GM19023 (cell line): ENCODE measurements around the gene MYO9A.

Experiments used
- ATAC-seq: cut with Tn5 transposase; IDR thresholded peaks from one replicate; pipeline ENCODE4 v1.9.1; 2021; ENCODE audit warnings: mild to moderate bottlenecking, moderate library complexity; ENCODE audit not compliant: unreplicated experiment

The MYO9A gene

DNA sequence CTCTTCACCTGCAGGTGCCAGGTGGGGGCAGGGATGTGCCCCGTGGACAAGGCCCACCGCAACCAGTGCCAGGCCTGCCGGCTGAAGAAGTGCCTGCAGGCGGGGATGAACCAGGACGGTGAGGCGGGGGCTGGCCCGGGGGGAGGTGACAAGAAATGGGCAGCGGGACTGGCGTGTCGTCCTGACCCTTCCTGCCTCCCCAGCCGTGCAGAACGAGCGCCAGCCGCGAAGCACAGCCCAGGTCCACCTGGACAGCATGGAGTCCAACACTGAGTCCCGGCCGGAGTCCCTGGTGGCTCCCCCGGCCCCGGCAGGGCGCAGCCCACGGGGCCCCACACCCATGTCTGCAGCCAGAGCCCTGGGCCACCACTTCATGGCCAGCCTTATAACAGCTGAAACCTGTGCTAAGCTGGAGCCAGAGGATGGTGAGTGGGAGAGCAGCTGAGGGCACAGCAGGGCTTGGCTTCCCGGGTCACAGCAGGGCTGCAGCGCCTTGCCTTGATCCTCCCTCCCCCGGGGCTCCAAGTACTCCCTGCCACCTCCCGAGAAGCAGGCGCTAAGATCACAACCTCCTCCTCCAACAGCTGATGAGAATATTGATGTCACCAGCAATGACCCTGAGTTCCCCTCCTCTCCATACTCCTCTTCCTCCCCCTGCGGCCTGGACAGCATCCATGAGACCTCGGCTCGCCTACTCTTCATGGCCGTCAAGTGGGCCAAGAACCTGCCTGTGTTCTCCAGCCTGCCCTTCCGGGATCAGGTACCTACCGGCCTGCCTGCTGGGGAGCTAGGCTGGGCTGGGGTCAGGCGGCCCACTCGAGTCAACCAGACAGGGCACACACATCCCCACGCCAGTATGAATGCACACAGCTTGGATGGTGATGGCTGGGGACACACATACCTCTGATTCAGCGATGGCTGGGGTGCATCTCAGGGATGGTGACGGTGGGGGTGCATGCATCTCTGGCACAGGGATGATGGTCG lies 305.9 kb downstream of the MYO9A start:
- ATAC-seq: no peak

DNA sequence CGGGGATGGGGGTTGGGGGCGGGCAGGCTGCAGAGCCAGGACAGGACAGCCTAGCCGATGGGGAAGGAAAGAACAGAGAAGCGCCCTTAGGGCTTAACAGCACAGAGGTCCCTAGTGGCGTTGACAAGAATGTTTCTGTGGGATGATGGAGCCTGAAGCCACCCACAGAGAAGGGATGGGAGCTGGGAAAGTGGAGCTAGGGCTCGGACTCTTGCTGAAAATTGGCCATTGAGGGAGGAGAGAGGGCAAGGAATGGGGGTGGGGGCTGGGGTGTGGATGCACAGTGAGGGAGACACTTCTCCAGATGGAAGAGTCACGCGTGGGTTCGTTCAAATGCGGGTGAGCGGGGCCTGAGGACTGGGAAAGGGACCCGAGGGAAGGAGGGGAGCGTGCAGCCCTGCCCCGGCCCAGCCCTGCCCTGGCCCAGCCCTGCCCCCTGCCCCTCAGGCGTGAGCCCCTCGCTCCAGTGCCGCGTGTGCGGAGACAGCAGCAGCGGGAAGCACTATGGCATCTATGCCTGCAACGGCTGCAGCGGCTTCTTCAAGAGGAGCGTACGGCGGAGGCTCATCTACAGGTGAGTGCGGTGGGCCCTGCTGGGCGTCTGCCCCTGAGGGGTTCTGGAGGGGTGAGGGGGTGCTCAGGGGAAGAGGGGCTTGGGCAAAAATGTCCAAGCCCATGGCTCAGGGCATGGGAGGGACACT lies 306.8 kb downstream of the MYO9A start:
- no peak for ATAC-seq

DNA sequence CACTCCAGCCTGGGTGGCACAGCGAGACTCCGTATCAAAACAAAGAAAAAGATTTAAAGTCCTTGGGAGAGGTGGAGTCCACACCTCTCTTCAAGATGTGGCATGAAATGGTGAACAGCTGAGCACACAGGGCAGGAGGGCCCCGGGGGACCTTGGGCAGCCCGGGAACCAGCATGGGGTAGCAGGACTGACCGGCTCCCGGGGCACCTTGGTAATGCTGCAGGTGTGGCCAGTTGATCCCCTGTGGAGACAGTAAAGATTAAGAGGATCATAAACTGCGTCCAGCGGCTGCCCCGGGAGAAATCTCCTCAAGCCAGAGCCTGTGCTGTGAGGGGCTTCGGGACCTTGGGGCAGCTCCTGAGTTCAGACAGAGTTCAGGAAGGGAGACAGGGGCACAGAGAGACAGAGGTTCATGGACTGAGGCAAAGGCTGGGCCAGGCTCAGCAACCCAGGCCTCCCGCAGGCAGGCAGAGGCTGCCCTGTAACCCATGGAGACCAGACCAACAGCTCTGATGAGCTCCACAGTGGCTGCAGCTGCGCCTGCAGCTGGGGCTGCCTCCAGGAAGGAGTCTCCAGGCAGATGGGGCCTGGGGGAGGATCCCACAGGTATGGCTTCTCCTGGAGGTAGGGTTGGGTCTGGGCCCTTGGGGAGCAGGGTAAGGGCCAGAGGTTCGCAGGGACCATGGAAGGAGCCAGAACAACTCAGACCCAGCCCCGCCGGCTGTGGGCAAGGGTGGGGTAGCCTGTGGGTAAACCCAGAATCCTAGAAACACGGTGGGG lies 307.5 kb downstream of the MYO9A start, which contains the start of gene NR2E3:
NR2E3 (plus strand) TSS at position 299 of the 780 bp plus-strand sequence; CDS start at position 489, 190 bp downstream.
- no peak for ATAC-seq

DNA sequence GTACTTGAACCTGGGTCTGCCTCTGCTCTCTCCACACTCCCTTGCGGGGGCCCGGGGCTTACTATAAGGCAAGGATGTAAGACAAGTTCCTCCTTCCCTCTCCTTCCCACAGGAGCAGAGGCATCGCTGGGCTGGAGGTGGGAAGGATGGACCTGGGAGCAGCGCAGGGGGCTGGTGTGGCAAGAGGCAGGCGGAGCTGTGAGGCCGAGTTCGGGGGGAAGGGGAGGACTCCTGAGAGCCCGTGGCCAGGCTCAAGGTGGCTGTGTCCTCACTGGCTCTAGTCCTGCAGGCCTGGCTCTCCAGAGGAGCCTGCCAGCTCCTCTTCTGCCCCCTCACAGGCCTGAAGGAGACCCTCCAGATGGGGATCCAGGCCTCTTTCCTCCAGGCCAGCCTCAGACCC lies 308.6 kb downstream of the MYO9A start:
- no peak for ATAC-seq

DNA sequence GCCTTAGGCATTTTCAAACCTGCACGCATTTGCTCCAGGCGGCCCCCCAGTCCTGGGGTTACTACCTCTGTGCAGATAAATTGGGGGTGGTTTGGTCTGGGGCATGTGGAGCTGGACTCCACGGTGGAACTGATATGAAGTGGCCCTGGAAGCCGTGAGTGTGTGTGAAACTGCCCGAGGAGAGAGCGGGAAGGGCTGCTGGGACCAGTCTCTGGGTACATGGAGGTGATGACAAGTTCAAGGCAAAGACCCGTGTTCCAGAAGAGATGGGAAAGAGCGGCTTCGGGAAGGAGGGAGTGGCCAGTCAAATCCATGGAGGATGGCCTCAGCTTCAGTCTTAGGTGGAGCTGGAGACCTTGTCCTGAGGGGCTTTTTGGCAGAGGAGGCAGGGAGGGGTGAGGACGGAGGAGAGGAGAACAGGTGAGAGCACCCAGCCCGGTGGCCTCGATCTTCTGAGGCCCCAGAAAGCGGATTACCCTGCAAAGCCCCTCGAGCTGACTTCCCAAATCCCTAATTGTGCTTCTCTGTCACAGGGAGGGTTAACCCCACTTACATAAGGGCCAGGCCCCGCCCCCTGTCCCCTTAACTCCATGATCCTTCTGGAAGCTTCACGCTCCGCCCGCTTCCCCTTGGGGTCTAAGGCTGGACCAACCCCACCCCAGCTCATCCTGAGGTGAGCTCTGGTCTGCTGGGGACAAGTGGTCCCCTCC lies 309.5 kb downstream of the MYO9A start:
- ATAC-seq: no peak

DNA sequence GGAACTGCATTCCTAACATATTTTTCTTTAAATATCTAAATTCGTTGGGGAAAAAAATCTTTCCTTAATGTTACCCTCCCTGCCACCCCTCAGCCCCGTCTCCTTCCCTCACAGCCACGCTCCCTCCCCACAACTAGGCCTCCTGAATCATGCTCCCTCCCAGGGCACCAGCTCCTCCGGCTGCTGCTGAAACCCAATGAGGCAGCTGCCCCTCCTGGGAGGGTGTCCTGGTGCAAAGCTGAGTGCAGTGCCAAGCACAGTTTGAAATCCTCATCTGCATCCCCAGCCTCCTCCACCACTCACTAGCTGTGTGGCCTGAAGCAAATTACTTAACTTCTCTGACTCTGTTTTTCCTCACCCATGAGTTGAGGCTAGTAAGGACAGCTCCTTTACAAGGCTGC lies 310.3 kb downstream of the MYO9A start:
- ATAC-seq: no peak

DNA sequence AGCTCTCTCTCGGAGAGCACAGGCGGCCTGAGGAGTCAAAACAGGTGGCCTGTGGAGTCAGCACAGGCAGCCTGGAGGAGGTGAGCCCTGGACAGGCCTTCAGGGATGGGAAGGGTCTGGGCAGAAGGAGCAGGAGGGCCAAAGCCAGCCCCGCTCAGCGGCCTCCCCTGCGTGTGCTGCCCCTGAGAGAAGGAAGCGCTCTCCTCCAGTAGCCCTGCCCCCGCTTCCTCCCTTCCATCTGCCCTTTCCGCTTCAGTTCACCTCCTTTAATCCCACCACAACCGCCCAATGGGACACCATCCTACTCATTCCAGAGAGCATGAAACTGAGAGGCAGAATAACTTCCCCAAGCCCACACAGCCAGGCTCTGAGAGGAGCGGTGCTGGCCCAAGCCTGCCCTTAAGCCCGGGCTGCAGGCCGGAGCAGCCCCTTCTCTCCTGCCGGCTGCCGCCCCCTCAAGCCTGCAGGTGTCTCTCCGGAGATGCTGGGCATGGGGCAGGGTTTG lies 310.8 kb downstream of the MYO9A start:
- ATAC-seq: no peak

DNA sequence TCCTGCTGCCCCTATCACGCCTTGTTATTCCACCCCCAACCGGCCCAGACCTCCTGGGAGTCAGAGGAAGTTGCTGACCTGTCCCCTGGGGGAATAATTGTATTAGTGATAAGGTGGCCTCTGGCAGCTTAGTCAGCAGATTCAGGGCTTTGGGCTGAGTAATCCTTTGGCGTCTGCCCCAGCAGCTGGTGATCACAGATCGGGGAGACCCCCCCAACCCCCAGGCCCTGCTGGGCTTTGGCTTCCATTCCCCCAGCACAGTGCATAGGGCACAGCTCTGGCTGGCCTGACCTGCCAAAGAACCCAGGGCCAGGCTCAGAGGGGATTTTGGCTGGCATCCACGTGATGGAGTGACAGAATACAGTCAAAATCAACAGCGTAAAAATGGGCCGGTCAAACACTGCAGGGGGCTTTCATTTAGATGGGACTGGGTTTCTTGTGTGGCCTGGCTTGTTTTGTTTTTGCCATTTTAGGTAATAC lies 311.5 kb downstream of the MYO9A start:
- ATAC-seq: no peak

DNA sequence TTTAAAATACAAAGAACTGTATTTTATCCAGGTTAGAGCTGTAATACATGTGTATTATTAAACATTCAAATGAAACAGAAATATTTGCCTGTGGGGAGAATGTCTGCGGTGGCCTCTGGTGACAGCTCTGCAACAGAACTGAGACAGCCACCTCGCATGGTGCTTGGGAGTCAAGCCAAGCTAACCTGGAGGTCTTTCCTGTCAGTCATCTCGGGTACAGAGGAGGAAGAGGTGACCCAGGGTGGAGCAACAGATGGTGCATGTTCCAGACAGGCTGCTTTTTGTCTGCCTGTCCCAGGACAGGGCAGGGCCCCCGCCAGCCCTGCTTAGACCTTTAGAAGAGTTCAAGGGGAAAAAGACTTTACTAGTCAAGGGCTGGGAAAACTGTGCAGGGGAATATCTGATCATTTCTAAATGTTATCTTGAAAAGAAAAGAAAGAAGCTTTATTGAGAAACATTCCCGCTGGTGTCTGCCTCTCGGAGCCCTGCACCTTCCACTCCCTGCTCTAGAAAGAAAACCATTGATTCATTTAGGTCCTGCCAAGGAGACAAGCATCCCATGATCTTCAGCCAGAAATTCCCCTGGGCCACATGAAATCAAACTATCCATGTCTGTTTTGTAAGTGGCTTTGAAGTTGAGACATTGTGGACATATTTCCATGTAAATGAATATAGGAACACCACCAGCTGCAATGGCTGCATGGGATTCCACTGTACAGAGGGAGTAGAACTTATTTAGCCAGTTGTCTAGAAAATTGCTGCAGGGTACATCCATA lies 313.1 kb downstream of the MYO9A start:
- ATAC-seq: no peak

DNA sequence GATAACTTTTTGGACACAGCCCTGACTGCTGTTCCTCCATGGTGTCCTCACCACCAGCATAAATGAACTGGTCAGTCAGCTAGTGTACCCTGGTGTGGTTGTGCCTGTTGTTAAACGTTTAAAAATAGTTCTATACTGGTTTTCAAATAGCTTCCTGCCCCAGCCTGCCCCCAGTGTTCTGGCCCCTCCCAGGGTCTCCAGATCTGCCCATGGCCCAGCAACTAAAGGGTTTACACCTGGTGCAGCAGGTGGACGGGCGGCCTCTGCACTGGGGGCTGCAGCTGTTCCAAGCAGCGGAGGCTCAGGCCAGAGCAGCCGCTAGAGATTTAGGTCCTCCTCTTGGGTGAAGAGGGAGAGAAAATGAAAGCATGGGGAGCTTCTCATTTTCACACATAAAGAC lies 313.7 kb downstream of the MYO9A start:
- no peak for ATAC-seq

DNA sequence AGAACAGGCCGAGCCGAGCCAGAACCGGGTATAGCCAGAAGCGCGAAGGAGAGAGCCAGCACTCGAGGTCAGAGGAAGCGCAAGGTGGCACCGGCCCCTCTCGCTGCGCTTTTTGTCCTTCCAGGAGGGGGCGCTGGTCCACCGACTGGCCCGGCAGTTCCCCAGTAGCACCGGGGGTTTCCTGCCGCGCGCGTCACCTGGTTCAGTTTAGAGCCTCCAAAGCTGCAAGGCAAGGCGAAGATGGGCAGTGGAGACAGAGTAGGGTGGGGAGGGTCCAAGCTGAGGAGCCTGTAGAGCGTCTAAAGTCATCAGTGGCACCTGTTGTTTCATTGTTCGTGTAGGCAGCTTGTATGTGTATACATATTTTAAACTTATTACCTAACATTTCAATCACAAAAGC lies 315.2 kb downstream of the MYO9A start:
- no peak for ATAC-seq

DNA sequence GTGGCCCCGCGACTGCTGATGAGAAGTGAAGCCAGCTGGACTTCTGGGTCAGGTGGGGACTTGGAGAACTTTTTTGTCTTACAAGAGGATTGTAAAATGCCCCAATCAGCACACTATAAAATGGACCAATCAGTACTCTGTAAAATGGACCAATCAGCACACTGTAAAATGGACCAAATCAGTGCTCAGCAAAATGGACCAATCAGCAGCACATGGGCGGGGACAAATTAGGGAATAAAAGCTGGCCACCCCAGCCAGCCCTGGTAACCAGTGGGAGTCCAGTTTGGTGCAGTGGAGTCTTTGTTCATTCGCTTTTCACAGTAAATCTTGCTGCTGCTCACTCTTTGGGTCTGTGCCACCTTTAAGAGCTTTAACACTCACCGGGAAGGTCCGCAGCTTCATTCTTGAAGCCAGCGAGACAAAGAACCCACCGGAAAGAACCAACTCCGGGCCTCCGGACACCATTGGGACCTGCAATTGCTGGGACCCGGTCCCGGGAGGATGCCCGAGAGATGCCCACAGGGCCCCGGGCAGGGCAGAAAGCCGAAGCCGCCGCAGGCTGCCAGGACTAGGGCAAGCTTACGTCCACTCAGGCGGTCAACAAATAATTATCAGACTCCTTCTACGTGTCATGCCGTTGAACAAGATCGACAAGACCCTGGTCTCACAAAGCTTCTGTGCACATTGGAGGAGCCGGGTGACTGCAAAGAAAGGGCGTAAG lies 315.9 kb downstream of the MYO9A start:
- ATAC-seq: no peak

DNA sequence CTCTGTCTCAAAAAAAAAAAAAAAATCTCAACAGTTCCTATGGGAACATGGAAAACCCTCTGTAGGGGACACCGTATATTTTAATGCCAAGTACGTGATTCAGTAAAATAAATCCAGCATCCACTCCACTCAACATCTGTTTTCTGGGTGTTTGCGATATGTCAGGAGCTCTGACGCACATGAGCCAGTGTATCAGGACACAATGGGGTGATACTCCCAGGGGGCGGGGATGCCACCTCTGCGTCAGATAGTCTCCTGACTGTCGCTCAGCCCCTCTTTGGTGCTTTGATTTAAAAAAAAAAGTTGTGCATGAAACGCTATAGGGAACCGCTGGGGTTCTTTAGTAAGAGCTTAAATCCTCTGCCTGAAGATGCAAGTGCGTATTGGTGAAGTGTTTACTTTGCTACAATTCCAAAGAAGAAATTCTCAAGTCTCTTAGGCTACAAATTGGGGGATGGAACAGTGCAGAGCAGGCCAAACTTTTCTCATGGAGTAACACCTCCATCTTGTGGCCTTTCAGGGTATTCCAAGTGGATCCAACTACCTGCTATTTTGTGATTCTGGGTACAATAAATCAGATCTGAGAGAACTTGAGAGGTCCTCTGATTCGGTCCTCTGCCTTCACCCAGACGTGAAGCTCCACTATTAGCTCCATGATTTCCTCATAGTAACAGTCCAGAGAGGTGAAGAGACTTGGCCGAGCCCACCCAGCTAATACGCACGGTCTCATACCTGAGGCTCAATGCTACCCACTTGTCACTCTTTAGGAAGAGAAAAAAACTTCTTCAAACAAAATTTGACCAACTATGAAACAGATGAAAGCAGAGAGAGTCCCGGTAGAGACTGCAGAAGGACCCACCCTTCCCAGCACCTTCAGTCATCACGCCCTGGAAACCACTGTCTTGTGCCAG lies 316.9 kb downstream of the MYO9A start:
- ATAC-seq: no peak

DNA sequence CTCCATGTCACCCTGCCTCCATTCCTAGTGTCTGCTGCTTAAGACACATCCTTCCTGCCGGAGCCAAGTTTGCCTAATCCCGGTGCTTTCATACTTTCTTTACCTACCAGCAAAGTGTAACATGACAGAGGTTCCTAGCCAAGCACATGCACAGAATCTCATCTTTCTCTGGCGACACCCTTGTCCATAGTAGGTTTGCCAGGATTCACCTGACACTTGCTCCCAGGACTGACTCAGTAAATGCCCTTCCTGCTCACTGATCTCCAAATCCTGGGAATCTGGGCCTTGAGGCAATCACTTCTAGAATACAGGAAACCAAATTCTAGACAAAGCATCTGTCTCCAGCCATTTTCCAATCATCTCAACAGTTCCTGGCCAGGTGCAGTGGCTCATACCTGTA lies 317.8 kb downstream of the MYO9A start:
- no peak for ATAC-seq

DNA sequence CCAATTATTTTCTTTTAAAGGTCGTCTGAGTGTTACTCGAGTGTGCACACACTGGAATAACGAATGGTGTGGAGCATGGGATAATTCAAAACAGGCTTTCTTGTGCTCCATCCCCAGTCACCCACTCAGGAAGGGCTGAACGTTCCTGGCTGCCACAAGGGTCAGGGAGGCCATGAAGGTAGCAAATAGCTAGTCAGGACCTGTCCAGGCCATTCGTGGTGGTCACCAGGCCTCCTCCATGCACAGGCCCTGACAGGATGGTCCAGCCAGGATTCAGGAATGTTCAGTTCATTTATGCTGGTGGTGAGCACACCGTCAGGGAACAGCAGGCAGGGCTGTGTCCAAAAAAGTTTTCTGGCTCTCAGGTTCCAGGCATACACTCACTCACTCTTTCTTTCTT lies 319.3 kb downstream of the MYO9A start:
- ATAC-seq: no peak

DNA sequence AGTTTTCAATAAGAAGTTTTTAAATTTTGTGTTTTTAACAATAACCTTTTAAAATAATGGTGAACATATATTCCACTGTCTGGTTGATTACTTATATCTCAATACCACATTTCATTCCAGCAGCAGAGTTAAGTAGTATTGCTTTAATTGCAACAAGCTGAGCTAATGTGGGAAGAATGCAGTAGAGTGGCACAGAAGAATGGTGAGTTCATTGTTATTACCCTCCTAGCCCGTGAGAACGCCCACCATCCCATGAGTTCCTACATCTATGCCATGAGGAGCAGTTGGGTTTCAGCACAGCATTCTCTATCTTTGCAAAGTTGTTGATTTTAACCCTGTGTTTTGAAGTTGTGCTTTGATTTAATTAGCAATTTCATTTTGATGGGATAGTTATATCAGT lies 325.4 kb downstream of the MYO9A start:
- ATAC-seq: no peak

DNA sequence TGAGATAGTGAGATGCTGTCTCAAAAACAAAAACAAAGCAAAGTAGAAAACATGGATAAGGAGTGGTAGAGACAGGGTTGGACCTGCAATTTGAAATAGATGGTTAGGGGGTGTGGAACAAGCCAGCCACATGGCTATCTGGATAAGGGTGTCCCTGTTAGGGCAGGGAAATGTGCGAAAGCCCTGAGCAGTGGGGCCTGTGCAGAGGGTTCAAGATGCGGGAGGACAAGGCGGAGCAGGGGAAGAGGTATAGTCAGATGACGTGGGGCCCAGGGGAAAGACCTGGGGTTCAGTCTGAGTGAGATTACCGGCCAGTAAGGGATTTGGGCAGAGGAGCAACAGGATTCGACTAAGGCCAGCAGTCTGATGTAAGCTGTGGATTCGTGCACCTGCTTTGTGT lies 326.0 kb downstream of the MYO9A start:
- ATAC-seq: no peak

DNA sequence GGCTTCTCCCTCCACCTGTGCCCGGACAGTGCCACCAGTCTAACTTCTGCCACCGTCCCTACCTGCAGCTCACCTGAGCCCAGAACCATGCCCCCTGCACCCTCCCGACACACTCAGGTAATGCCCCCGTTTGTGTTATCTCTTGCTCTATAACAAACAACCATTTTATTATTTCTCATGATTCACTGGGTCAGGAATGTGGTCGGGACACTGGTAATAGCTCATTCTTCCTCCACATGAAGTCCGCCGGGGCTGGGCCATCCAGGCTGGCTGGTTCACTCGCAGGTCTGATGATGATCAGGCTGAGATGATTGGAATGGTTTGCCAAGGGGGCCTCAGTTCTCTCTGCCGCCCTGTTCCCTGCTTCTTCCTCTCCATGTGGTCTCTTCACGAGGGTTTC lies 327.9 kb downstream of the MYO9A start:
- ATAC-seq: no peak
